OCI-LY1 (cell line): ENCODE data around the gene MAPKBP1.

Experiments used
- H2AFZ ChIP-seq: fragments of 200-600 bp; sonication (generic), shearing (Covaris generic); 2 replicates; pipeline ENCODE4 v1.6.0; 2014; ENCODE audit warnings: antibody characterized with exemption, mild to moderate bottlenecking, low read length
- H3F3A ChIP-seq: fragments of 200-600 bp; sonication (generic), shearing (Covaris generic); 2 replicates; pipeline ENCODE4 v1.6.0; 2014; ENCODE audit warnings: mild to moderate bottlenecking, antibody characterized with exemption, low read length, moderate library complexity; ENCODE audit not compliant: insufficient read depth
- H3K27ac ChIP-seq: fragments of 200-600 bp; sonication (generic); 2 replicates; pipeline ENCODE4 v1.5.1; 2014; ENCODE audit warnings: low read length, mixed run types, mild to moderate bottlenecking, low read depth; ENCODE audit not compliant: poor library complexity, severe bottlenecking
- H3K27me3 ChIP-seq: fragments of 200-600 bp; sonication (generic); 2 replicates; pipeline ENCODE4 v1.6.0; 2014; ENCODE audit warnings: antibody characterized with exemption, mild to moderate bottlenecking, low read length, moderate library complexity; ENCODE audit not compliant: insufficient read depth
- H3K36me3 ChIP-seq: fragments of 200-600 bp; sonication (generic); 2 replicates; pipeline ENCODE4 v1.6.1; 2014; ENCODE audit warnings: mild to moderate bottlenecking, antibody characterized with exemption, low read length, moderate library complexity, mixed read lengths; ENCODE audit not compliant: insufficient read depth
- H3K4me1 ChIP-seq: fragments of 200-600 bp; sonication (generic); 2 replicates; pipeline ENCODE4 v1.5.1; 2014; ENCODE audit warnings: mild to moderate bottlenecking, low read length, moderate library complexity; ENCODE audit not compliant: insufficient read depth, severe bottlenecking
- H3K4me2 ChIP-seq: fragments of 200-600 bp; sonication (generic), shearing (Covaris generic); 2 replicates; pipeline ENCODE4 v1.6.1; 2014; ENCODE audit warnings: low read length
- H3K4me3 ChIP-seq: fragments of 200-600 bp; sonication (generic); 2 replicates; pipeline ENCODE4 v1.5.1; 2014; ENCODE audit warnings: low read length, low read depth, mild to moderate bottlenecking, mixed read lengths; ENCODE audit not compliant: poor library complexity, severe bottlenecking
- H3K79me2 ChIP-seq: fragments of 200-600 bp; shearing (Covaris generic); 2 replicates; pipeline ENCODE4 v1.6.1; 2016; ENCODE audit warnings: mixed run types, low read length, mixed read lengths; ENCODE audit not compliant: insufficient read depth
- H3K9ac ChIP-seq: fragments of 200-600 bp; sonication (generic), shearing (Covaris generic); 2 replicates; pipeline ENCODE4 v1.6.1; 2014; ENCODE audit warnings: mild to moderate bottlenecking, low read length, mixed read lengths
- H3K9me2 ChIP-seq: fragments of 200-600 bp; sonication (generic), shearing (Covaris generic); 2 replicates; pipeline ENCODE4 v1.6.1; 2014; ENCODE audit warnings: low read depth, mild to moderate bottlenecking, low read length, mixed read lengths
- H3K9me3 ChIP-seq: fragments of 200-600 bp; shearing (Covaris generic); 2 replicates; pipeline ENCODE4 v1.6.1; 2014; ENCODE audit warnings: low read length, mixed read lengths
- H4K20me1 ChIP-seq: fragments of 200-600 bp; sonication (generic), shearing (Covaris generic); 2 replicates; pipeline ENCODE4 v1.6.0; 2016; ENCODE audit warnings: mild to moderate bottlenecking, low read length; ENCODE audit not compliant: insufficient read depth
- CTCF ChIP-seq: fragments of 200-600 bp; sonication (generic), shearing (Covaris generic); IDR thresholded peaks from 2 replicates; pipeline ENCODE4 v1.5.1; 2017; ENCODE audit warnings: mild to moderate bottlenecking, antibody characterized with exemption, low read length, moderate library complexity, mixed read lengths
- EZH2 ChIP-seq: fragments of 200-600 bp; sonication (generic), shearing (Covaris generic); IDR thresholded peaks from 2 replicates; pipeline ENCODE4 v1.8.0; 2017; ENCODE audit warnings: borderline replicate concordance, mixed run types, mild to moderate bottlenecking, antibody characterized with exemption, low read length, moderate library complexity, mixed read lengths

MAPKBP1 gene

GRCh38 chr15:41840673-41841072 lies 66.4 kb downstream of the MAPKBP1 start:
- Histone ChIP-seq H3K27ac (no peak overlapping the region), H2AFZ (no peak overlapping the region), H3K79me2 (no peaks in the 10 kb centered on the region), H3K4me2 (no peak overlapping the region), H3K9ac (no peak overlapping the region), H4K20me1 (no peaks in the 10 kb centered on the region), H3K4me1 (no peaks in the 10 kb centered on the region), H3K9me3 (no peaks in the 10 kb centered on the region), H3K4me3 (no peak overlapping the region), H3K36me3 (no peaks in the 10 kb centered on the region), H3K9me2 (no peaks in the 10 kb centered on the region), H3K27me3 (no peaks in the 10 kb centered on the region), H3F3A (no peaks in the 10 kb centered on the region)
- no peak for TF ChIP-seq CTCF
- no peak for TF ChIP-seq EZH2

GRCh38 chr15:41841131-41841530 lies 66.8 kb downstream of the MAPKBP1 start:
- no peak overlapping the region for H3K4me2 ChIP-seq
- no peaks in the 10 kb centered on the region for H3K27me3 ChIP-seq
- H3K4me1 ChIP-seq: no peaks in the 10 kb centered on the region
- H3K9ac ChIP-seq: no peak overlapping the region
- TF ChIP-seq CTCF (no peak), EZH2 (no peak)
- no peaks in the 10 kb centered on the region for H3K9me2 ChIP-seq
- H3F3A ChIP-seq: no peaks in the 10 kb centered on the region
- H3K36me3 ChIP-seq: no peaks in the 10 kb centered on the region
- H3K27ac ChIP-seq: no peak overlapping the region
- H3K79me2 ChIP-seq: no peaks in the 10 kb centered on the region
- H4K20me1 ChIP-seq: no peaks in the 10 kb centered on the region
- H2AFZ ChIP-seq: no peak overlapping the region
- H3K9me3 ChIP-seq: no peaks in the 10 kb centered on the region
- no peak overlapping the region for H3K4me3 ChIP-seq

GRCh38 chr15:41842229-41842628 lies 67.9 kb downstream of the MAPKBP1 start:
- Histone ChIP-seq H3K9me3 (no peaks in the 10 kb centered on the region), H3K4me3 (no peak overlapping the region), H4K20me1 (no peaks in the 10 kb centered on the region), H3K9me2 (no peaks in the 10 kb centered on the region), H3K4me1 (no peaks in the 10 kb centered on the region), H3F3A (no peaks in the 10 kb centered on the region), H3K27me3 (no peaks in the 10 kb centered on the region), H2AFZ (no peak overlapping the region), H3K9ac (no peak overlapping the region), H3K27ac (no peak overlapping the region), H3K4me2 (no peak overlapping the region), H3K36me3 (no peaks in the 10 kb centered on the region), H3K79me2 (no peaks in the 10 kb centered on the region)
- TF ChIP-seq CTCF (no peak), EZH2 (no peak)
